Prostate gland (tissue), 2 donors: ENCODE data around the gene TMEM135. TPM values are rescaled to one million over a fixed set of nuclear protein-coding genes. Genes with fewer than 3 reads are reported as not detected.

Experiments
- DNase-seq: peaks from one replicate; pipeline ENCODE4 v3.0.0-alpha.2; 2019; ENCODE audit warnings: low spot score
- H3K27ac ChIP-seq, 2 donors: fragments of 200-600 bp; sonication (generic); 2 replicates each; pipeline ENCODE4 v1.5.1; 2017 to 2019
- H3K27me3 ChIP-seq: fragments of 200-600 bp; sonication (generic); replicated peaks from 2 replicates; pipeline ENCODE4 v1.5.1; 2019; ENCODE audit not compliant: insufficient read depth
- H3K36me3 ChIP-seq, 2 donors: fragments of 200-600 bp; sonication (generic); 1 replicate in 1 of 2; 2 replicates in 1 of 2; pipeline versions ENCODE4 v1.5.1 to v1.8.1; 2017 to 2019
- H3K4me1 ChIP-seq: fragments of 200-600 bp; sonication (generic); replicated peaks from 2 replicates; pipeline ENCODE4 v1.5.1; 2019
- H3K4me3 ChIP-seq, 2 donors: fragments of 200-600 bp; sonication (generic); 2 replicates each; pipeline ENCODE4 v1.5.1; 2017 to 2019
- H3K9me3 ChIP-seq: fragments of 200-600 bp; sonication (generic); 2 replicates; pipeline ENCODE4 v1.5.1; 2017
- POLR2A ChIP-seq: fragments of 450-650 bp; IDR thresholded peaks from one replicate; pipeline ENCODE4 v1.6.1; 2016; ENCODE audit warnings: antibody characterized with exemption, mild to moderate bottlenecking
- POLR2AphosphoS5 ChIP-seq: sonication (generic); formaldehyde crosslinking; IDR thresholded peaks from one replicate; pipeline ENCODE4 v1.6.1; 2017; ENCODE audit warnings: antibody characterized with exemption
- WGBS: methylation state at CpG from one replicate; pipeline ENCODE4 v1.1.5; 2018; 5-methylcytosine and 5-hydroxymethylcytosine counted together
- intact Hi-C: fragments of 100-400 bp; cut with DNase I; formaldehyde crosslinking; loops from one replicate; pipeline ENCODE4 v1.14.2; 2022
- total RNA-seq, 2 donors: library from RNA; depleted of rRNA; stranded (reverse); fragments of >200 nt; gene quantifications; one replicate each; pipeline ENCODE4 v1.1.0, GENCODE V29; 2016
- TF ChIP-seq, protein P1 (sequence below), 4 experiments: fragments of 200-600 bp in 2 of 4; fragments of 450-650 bp in 2 of 4; sonication (generic) in 2 of 4; IDR thresholded peaks; 1 replicate in 3 of 4; 2 replicates in 1 of 4; pipeline ENCODE4 v1.5.1; 2016 to 2019; ENCODE audit warnings: antibody characterized with exemption in 4 of 4, mild to moderate bottlenecking in 2 of 4, moderate library complexity in 2 of 4

The TMEM135 gene
- total RNA-seq, 2 donors from 2014 or later, result 22.3 to 42.1 TPM

DNA sequence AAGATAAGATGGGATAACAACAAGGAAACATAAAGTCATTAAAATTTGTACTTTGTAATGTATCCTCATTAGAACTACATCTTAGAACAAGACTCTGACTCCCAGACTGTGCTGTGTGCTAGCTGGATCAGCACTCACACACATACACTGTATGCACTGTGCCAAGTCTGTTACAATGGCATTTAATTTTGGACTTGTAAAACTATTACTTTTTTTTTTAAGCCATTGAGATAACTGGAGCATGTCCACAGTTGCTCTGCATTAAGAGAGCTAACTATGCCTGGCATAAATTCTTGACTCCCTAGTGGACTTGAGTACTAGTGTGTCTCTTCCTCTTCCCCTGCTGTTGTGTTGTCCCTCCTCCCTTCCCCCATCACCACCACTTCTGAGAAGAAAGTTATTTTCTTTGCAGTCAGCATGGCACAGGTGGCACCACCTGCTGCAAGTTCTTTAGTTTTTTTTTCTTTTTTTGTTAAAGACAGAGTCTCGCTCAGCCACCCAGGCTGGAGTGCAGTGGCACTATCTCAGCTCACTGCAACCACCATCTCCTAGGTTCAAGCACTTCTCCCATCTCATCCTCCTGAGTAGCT, 268.6 kb downstream of the TMEM135 start:
- WGBS, result 94% methylated on average over 1 of the region's 1 CpG

DNA sequence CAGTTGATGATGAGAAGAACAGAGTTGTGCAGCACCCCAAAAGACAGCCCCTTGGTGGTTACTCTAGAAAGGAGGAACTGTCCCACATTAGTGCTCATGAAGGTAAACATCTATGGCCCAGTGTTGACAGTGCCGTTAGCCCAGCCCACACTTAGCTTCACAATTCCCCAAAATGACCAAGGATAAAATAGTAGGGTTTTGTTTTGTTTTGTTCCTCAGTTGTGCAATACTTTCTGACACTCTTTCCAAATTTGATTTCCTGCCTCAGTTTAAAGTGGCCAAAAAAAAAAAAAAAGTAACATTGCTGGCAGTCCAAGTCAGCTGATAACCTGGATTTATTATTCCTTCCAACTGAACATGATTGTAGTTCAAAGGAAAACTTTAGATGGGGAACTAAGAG, 269.4 kb downstream of the TMEM135 start:
- WGBS, result 75% methylated on average over 1 of the region's 1 CpG
- intact Hi-C loops, result no loop called here

More for the DNA sequence above, 268.6 kb downstream of the TMEM135 start:
- H3K27me3 ChIP-seq, result no peaks in the 10 kb centered on the region
- H3K9me3 ChIP-seq, result no peaks in the 10 kb centered on the region
- TF ChIP-seq POLR2AphosphoS5 (no peak), POLR2A (no peak)
- TF ChIP-seq, protein P1, sequence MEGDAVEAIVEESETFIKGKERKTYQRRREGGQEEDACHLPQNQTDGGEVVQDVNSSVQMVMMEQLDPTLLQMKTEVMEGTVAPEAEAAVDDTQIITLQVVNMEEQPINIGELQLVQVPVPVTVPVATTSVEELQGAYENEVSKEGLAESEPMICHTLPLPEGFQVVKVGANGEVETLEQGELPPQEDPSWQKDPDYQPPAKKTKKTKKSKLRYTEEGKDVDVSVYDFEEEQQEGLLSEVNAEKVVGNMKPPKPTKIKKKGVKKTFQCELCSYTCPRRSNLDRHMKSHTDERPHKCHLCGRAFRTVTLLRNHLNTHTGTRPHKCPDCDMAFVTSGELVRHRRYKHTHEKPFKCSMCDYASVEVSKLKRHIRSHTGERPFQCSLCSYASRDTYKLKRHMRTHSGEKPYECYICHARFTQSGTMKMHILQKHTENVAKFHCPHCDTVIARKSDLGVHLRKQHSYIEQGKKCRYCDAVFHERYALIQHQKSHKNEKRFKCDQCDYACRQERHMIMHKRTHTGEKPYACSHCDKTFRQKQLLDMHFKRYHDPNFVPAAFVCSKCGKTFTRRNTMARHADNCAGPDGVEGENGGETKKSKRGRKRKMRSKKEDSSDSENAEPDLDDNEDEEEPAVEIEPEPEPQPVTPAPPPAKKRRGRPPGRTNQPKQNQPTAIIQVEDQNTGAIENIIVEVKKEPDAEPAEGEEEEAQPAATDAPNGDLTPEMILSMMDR (IDR thresholded peaks at IDR 0.05), result no peak
- intact Hi-C loops, result no loop called here
- no peak overlapping the region for H3K27ac ChIP-seq
- no peaks in the 10 kb centered on the region for H3K36me3 ChIP-seq
- no peaks in the 10 kb centered on the region for H3K4me1 ChIP-seq
- no peak overlapping the region for H3K4me3 ChIP-seq
- no peak for DNase-seq

DNA sequence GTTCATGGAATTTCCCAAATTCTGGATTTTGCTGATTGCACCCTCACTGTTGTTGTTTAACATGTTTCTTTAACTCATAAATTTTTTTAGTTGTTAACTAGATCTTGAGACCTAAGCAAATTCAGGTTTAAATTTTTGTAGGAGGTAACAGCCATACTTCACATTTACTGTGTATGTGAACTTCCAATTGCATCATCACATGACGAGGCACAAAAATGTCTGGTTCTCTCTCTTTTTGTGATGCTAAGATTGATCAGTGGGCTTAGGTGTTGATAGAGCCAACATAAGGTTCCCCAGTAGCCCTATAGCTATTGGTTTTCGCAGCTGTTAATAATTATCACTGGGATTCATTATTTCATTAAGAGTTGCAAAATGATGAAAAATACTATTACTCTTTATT, 277.5 kb downstream of the TMEM135 start:
- no peaks in the 10 kb centered on the region for H3K36me3 ChIP-seq
- WGBS, result 98% methylated on average over 2 of the region's 2 CpGs
- H3K27ac ChIP-seq, result no peak overlapping the region
- no peaks in the 10 kb centered on the region for H3K27me3 ChIP-seq
- H3K4me1 ChIP-seq, result no peaks in the 10 kb centered on the region
- no peak overlapping the region for H3K4me3 ChIP-seq
- no peaks in the 10 kb centered on the region for H3K9me3 ChIP-seq
- TF ChIP-seq, protein P1 (IDR thresholded peaks at IDR 0.05), result no peak
- no peak for TF ChIP-seq POLR2A
- TF ChIP-seq POLR2AphosphoS5, result no peak
- no peak for DNase-seq
- intact Hi-C loops, result no loop called here

More for the DNA sequence above, 269.4 kb downstream of the TMEM135 start:
- Histone ChIP-seq H3K27me3 (no peaks in the 10 kb centered on the region), H3K27ac (no peak overlapping the region), H3K9me3 (no peaks in the 10 kb centered on the region), H3K4me3 (no peak overlapping the region), H3K36me3 (no peaks in the 10 kb centered on the region), H3K4me1 (no peaks in the 10 kb centered on the region)
- TF ChIP-seq POLR2AphosphoS5, result no peak
- TF ChIP-seq, protein P1 (IDR thresholded peaks at IDR 0.05), result no peak
- TF ChIP-seq POLR2A, result no peak
- DNase-seq, result no peak

DNA sequence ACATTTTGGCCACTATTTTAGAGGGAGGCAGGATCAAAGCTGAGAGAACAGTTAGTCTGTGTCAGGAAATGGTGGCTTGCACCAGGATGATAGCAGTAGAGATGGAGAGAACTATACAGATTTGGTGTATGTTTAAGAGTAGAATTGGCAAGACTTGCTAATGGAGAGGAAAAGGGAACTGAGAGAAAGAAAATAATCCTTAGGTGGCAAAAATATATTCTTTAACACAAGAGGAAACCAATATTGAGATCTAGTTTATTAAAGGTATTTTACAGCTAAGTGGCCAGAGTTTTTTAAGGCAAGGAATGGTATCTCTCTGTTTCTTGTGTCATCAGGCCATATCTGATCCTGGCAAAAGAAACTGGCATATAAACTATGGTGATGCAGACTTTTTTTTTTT, 278.8 kb downstream of the TMEM135 start:
- no peaks in the 10 kb centered on the region for H3K36me3 ChIP-seq
- no peak for DNase-seq
- H3K4me1 ChIP-seq, result no peaks in the 10 kb centered on the region
- H3K4me3 ChIP-seq, result no peak overlapping the region
- TF ChIP-seq POLR2AphosphoS5, result no peak
- TF ChIP-seq, protein P1 (IDR thresholded peaks at IDR 0.05), result no peak
- no peak for TF ChIP-seq POLR2A
- intact Hi-C loops, result no loop called here
- no peak overlapping the region for H3K27ac ChIP-seq
- no peaks in the 10 kb centered on the region for H3K27me3 ChIP-seq
- no peaks in the 10 kb centered on the region for H3K9me3 ChIP-seq

DNA sequence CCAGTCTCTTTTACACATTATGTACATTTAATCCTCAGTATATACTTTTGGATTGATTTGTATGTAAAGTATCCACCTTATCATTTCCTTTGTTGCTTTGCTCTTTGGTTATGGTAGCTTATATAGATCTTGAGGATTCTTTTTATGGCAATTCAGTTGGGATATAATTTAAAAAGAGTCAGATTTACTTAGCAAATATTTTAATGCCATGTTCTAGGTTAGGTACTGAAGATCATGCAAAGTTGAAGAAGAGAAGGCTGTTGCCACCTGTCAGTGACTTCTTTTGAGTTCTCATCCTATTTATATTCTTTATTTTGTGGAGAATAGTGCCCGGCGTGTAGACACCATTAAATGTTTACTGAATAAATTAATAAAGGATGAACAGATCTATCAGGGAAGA, 279.7 kb downstream of the TMEM135 start:
- Histone ChIP-seq H3K27ac (no peak overlapping the region), H3K27me3 (no peaks in the 10 kb centered on the region), H3K4me1 (no peaks in the 10 kb centered on the region), H3K4me3 (no peak overlapping the region), H3K36me3 (no peaks in the 10 kb centered on the region), H3K9me3 (no peaks in the 10 kb centered on the region)
- intact Hi-C loops, result no loop called here
- DNase-seq, result no peak
- TF ChIP-seq POLR2A, result no peak
- no peak for TF ChIP-seq POLR2AphosphoS5
- TF ChIP-seq, protein P1 (IDR thresholded peaks at IDR 0.05), result no peak
- WGBS, result 71% methylated on average over 2 of the region's 2 CpGs
